ENCODE results near the gene CACNA1G.

Gene CACNA1G

GRCh38 chr17:50659179-50659578 lies 98.7 kb downstream of the CACNA1G start:
- peaks cover 1% of the 10 kb centered on the region for H3K79me1 ChIP-seq (replicated peaks; ENCODE audit: low read length, poor library complexity, severe bottlenecking)
- DNase-seq: no peak
- WGBS: 89% methylated on average over 8 of the region's 10 CpGs

GRCh38 chr17:50660042-50660886 lies 99.7 kb downstream of the CACNA1G start:
- peak overlapping the region; percentile 26 to 89 for H3K18ac ChIP-seq (ENCODE audit: low read depth in 1 of 2, low read length in 2 of 2)
- no peak for DNase-seq
- peak overlapping the region; percentile 13 to 58 for H3K4ac ChIP-seq (ENCODE audit: low read depth in 1 of 2, low read length in 2 of 2)
- H2BK5ac ChIP-seq (ENCODE audit: low read depth, low read length, poor library complexity, severe bottlenecking): no peak overlapping the region
- WGBS: 77% methylated on average over 10 of the region's 11 CpGs
- no peak overlapping the region for H3K27ac ChIP-seq (ENCODE audit: low read length, poor library complexity, severe bottlenecking)
- H3K4me2 ChIP-seq (ENCODE audit: low read length, poor library complexity, severe bottlenecking): no peak overlapping the region
- H4K91ac ChIP-seq (ENCODE audit: low read length): peak overlapping the region; percentile 92
- peak overlapping the region; percentile 51 for H3K9ac ChIP-seq (ENCODE audit: low read length)
- peak overlapping the region; percentile 73 for H2BK15ac ChIP-seq (ENCODE audit: low read depth, poor library complexity, severe bottlenecking)
- peak overlapping the region in 1 of 2 experiments; percentile 49 for H3K14ac ChIP-seq (ENCODE audit: low read length in 2 of 2)
- peak overlapping the region; percentile 93 for H4K8ac ChIP-seq (ENCODE audit: low read length)
- H3K36me3 ChIP-seq (ENCODE audit: control insufficient read depth in 1 of 2, insufficient read depth in 2 of 2, low read depth in 1 of 2, low read length in 2 of 2): peaks cover 5 to 19% of the 10 kb centered on the region in 2 experiments
- peak overlapping the region; percentile 50 for H2BK120ac ChIP-seq (ENCODE audit: low read depth, low read length)
- H3K4me1 ChIP-seq (ENCODE audit: control insufficient read depth, insufficient read depth, low read depth, low read length): peaks cover 33% of the 10 kb centered on the region
- no peaks in the 10 kb centered on the region for H3K27me3 ChIP-seq (ENCODE audit: control insufficient read depth in 1 of 2, insufficient read depth in 1 of 2, low read length in 2 of 2)
- peaks cover 1% of the 10 kb centered on the region for H3K79me1 ChIP-seq (replicated peaks; ENCODE audit: low read length, poor library complexity, severe bottlenecking)
- peak overlapping the region; percentile 54 for H2AK5ac ChIP-seq (ENCODE audit: low read length, severe bottlenecking)
- H2BK12ac ChIP-seq (ENCODE audit: low read length in 2 of 2): peak overlapping the region; percentile 89 to 91
- no peaks in the 10 kb centered on the region for H3K9me3 ChIP-seq (ENCODE audit: control insufficient read depth, low read length)
- H3K23ac ChIP-seq (ENCODE audit: low read length in 2 of 2): peak overlapping the region in 1 of 2 experiments; percentile 36
- H3K4me3 ChIP-seq (ENCODE audit: insufficient read depth in 1 of 2, low read depth in 1 of 2, low read length in 2 of 2): no peak overlapping the region
- H2AFZ ChIP-seq (ENCODE audit: low read depth, low read length): peak overlapping the region; percentile 64

More at GRCh38 chr17:50659179-50659578, 98.7 kb downstream of the CACNA1G start:
- Histone ChIP-seq H2AFZ (ENCODE audit: low read depth, low read length) (no peak overlapping the region), H3K18ac (ENCODE audit: low read depth in 1 of 2, low read length in 2 of 2) (peak overlapping the region in 1 of 2 experiments; percentile 54), H3K4me2 (ENCODE audit: low read length, poor library complexity, severe bottlenecking) (no peak overlapping the region), H3K4ac (ENCODE audit: low read depth in 1 of 2, low read length in 2 of 2) (no peak overlapping the region), H3K4me1 (ENCODE audit: control insufficient read depth, insufficient read depth, low read depth, low read length) (peaks cover 33% of the 10 kb centered on the region), H2BK120ac (ENCODE audit: low read depth, low read length) (no peak overlapping the region), H2BK12ac (ENCODE audit: low read length in 2 of 2) (no peak overlapping the region), H3K4me3 (ENCODE audit: insufficient read depth in 1 of 2, low read depth in 1 of 2, low read length in 2 of 2) (no peak overlapping the region), H3K27ac (ENCODE audit: low read length, poor library complexity, severe bottlenecking) (no peak overlapping the region), H2BK15ac (ENCODE audit: low read depth, poor library complexity, severe bottlenecking) (peak overlapping the region; percentile 31), H4K91ac (ENCODE audit: low read length) (peak overlapping the region; percentile 11), H3K9ac (ENCODE audit: low read length) (no peak overlapping the region), H3K9me3 (ENCODE audit: control insufficient read depth, low read length) (no peaks in the 10 kb centered on the region), H2BK5ac (ENCODE audit: low read depth, low read length, poor library complexity, severe bottlenecking) (no peak overlapping the region), H3K36me3 (ENCODE audit: control insufficient read depth in 1 of 2, insufficient read depth in 2 of 2, low read depth in 1 of 2, low read length in 2 of 2) (peaks cover 5 to 19% of the 10 kb centered on the region in 2 experiments), H2AK5ac (ENCODE audit: low read length, severe bottlenecking) (no peak overlapping the region), H3K23ac (ENCODE audit: low read length in 2 of 2) (no peak overlapping the region), H4K8ac (ENCODE audit: low read length) (peak overlapping the region; percentile 56), H3K27me3 (ENCODE audit: control insufficient read depth in 1 of 2, insufficient read depth in 1 of 2, low read length in 2 of 2) (no peaks in the 10 kb centered on the region), H3K14ac (ENCODE audit: low read length in 2 of 2) (peak overlapping the region in 1 of 2 experiments; percentile 18)

- peaks cover 33% of the 10 kb centered on the region for H3K4me1 ChIP-seq (ENCODE audit: control insufficient read depth, insufficient read depth, low read depth, low read length)
- H2BK12ac ChIP-seq (ENCODE audit: low read length in 2 of 2): peak overlapping the region; percentile 89 to 91
- H3K18ac ChIP-seq (ENCODE audit: low read depth in 1 of 2, low read length in 2 of 2): peak overlapping the region; percentile 26 to 89
- WGBS: 88% methylated on average over 10 of the region's 10 CpGs
- peak overlapping the region; percentile 50 for H2BK120ac ChIP-seq (ENCODE audit: low read depth, low read length)
- H2AFZ ChIP-seq (ENCODE audit: low read depth, low read length): peak overlapping the region; percentile 64
- H2BK5ac ChIP-seq (ENCODE audit: low read depth, low read length, poor library complexity, severe bottlenecking): no peak overlapping the region
- H3K9me3 ChIP-seq (ENCODE audit: control insufficient read depth, low read length): no peaks in the 10 kb centered on the region
- no peak for DNase-seq
- H2AK5ac ChIP-seq (ENCODE audit: low read length, severe bottlenecking): peak overlapping the region; percentile 54
- H4K91ac ChIP-seq (ENCODE audit: low read length): peak overlapping the region; percentile 92
- H3K27me3 ChIP-seq (ENCODE audit: control insufficient read depth in 1 of 2, insufficient read depth in 1 of 2, low read length in 2 of 2): no peaks in the 10 kb centered on the region
- peak overlapping the region in 1 of 2 experiments; percentile 29 for H3K4me3 ChIP-seq (ENCODE audit: insufficient read depth in 1 of 2, low read depth in 1 of 2, low read length in 2 of 2)
- H2BK15ac ChIP-seq (ENCODE audit: low read depth, poor library complexity, severe bottlenecking): peak overlapping the region; percentile 73
- no peaks in the 10 kb centered on the region for H3K79me1 ChIP-seq (replicated peaks; ENCODE audit: low read length, poor library complexity, severe bottlenecking)
- peak overlapping the region in 1 of 2 experiments; percentile 49 for H3K14ac ChIP-seq (ENCODE audit: low read length in 2 of 2)
- H3K9ac ChIP-seq (ENCODE audit: low read length): peak overlapping the region; percentile 51
- peaks cover 5 to 19% of the 10 kb centered on the region in 2 experiments for H3K36me3 ChIP-seq (ENCODE audit: control insufficient read depth in 1 of 2, insufficient read depth in 2 of 2, low read depth in 1 of 2, low read length in 2 of 2)
- H3K4ac ChIP-seq (ENCODE audit: low read depth in 1 of 2, low read length in 2 of 2): peak overlapping the region; percentile 13 to 58
- no peak overlapping the region for H3K23ac ChIP-seq (ENCODE audit: low read length in 2 of 2)
- H4K8ac ChIP-seq (ENCODE audit: low read length): peak overlapping the region; percentile 93
- H3K4me2 ChIP-seq (ENCODE audit: low read length, poor library complexity, severe bottlenecking): no peak overlapping the region
- no peak overlapping the region for H3K27ac ChIP-seq (ENCODE audit: low read length, poor library complexity, severe bottlenecking)
Observed at GRCh38 chr17:50660887-50661345, 100.4 kb downstream of the CACNA1G start.

- Histone ChIP-seq H3K9me3 (ENCODE audit: control insufficient read depth, low read length) (no peaks in the 10 kb centered on the region), H3K14ac (ENCODE audit: low read length in 2 of 2) (no peak overlapping the region), H3K36me3 (ENCODE audit: control insufficient read depth in 1 of 2, insufficient read depth in 2 of 2, low read depth in 1 of 2, low read length in 2 of 2) (peaks cover 5 to 16% of the 10 kb centered on the region in 2 experiments), H3K9ac (ENCODE audit: low read length) (peak overlapping the region; percentile 51), H2AK5ac (ENCODE audit: low read length, severe bottlenecking) (peak overlapping the region; percentile 54), H2BK12ac (ENCODE audit: low read length in 2 of 2) (no peak overlapping the region), H3K23ac (ENCODE audit: low read length in 2 of 2) (no peak overlapping the region), H4K8ac (ENCODE audit: low read length) (no peak overlapping the region), H3K4ac (ENCODE audit: low read depth in 1 of 2, low read length in 2 of 2) (peak overlapping the region in 1 of 2 experiments; percentile 14), H4K91ac (ENCODE audit: low read length) (no peak overlapping the region), H3K4me1 (ENCODE audit: control insufficient read depth, insufficient read depth, low read depth, low read length) (peaks cover 33% of the 10 kb centered on the region), H2AFZ (ENCODE audit: low read depth, low read length) (no peak overlapping the region), H3K18ac (ENCODE audit: low read depth in 1 of 2, low read length in 2 of 2) (peak overlapping the region; percentile 26 to 89), H3K79me1 (replicated peaks; ENCODE audit: low read length, poor library complexity, severe bottlenecking) (no peaks in the 10 kb centered on the region), H3K4me3 (ENCODE audit: insufficient read depth in 1 of 2, low read depth in 1 of 2, low read length in 2 of 2) (peak overlapping the region in 1 of 2 experiments; percentile 29), H2BK15ac (ENCODE audit: low read depth, poor library complexity, severe bottlenecking) (peak overlapping the region; percentile 73), H2BK120ac (ENCODE audit: low read depth, low read length) (peak overlapping the region; percentile 51), H3K27ac (ENCODE audit: low read length, poor library complexity, severe bottlenecking) (peak overlapping the region; percentile 2), H2BK5ac (ENCODE audit: low read depth, low read length, poor library complexity, severe bottlenecking) (no peak overlapping the region), H3K4me2 (ENCODE audit: low read length, poor library complexity, severe bottlenecking) (no peak overlapping the region), H3K27me3 (ENCODE audit: control insufficient read depth in 1 of 2, insufficient read depth in 1 of 2, low read length in 2 of 2) (no peaks in the 10 kb centered on the region)
- whole genome bisulfite sequencing: 73% methylated on average over 4 of the region's 5 CpGs
- DNase-seq: no peak
Observed at GRCh38 chr17:50661348-50661747, 100.8 kb downstream of the CACNA1G start.
